HG03103 (cell line): ENCODE data around the gene SCAND1.
"Not testable (repeated sequence)": the region's sequence is repeated elsewhere in the genome, so short reads cannot be mapped to it uniquely, and the experiment has no call there.

Source experiments
- ATAC-seq: cut with Tn5 transposase; IDR thresholded peaks from one replicate; pipeline ENCODE4 v1.9.1; 2021; ENCODE audit warnings: low read depth; ENCODE audit not compliant: unreplicated experiment

The SCAND1 gene

DNA sequence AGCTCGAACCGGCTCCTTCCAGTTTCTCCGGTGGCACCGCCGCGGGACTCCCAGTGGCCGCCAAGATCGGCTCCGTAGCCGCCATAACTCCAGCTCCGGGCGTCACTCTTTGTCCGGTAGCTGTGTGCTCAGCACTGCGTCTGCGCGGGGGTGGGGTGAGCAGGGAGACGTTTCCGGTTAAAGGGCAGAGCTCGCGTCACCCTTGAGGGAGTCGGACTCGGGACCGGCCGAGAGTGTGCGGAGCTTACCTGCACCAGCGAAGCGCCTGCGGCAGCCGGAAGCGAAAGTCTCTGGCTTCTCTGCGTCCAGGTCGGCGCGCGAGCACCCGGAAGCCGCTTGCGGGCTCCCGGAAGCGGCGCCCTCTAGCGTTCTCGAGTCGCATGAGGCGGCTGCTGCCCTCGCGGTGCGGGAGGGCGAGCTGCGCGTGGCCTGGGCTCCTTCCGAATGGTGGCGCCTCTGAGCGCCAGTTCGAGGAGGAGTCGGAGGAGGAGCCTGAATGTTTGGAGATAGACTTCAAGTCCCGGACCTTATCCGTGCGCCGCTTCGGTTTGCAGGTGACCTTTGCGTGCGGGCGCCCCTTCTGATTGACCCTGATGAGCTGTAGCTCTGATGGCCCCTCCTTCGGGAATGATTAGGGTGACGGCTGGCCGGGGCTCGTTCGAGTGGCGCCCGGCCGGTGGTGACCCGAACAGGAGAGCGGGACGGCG lies at the start of gene SCAND1:
Gene SCAND1 (minus strand): TSS at position 303 of the 707 bp plus-strand sequence. CDS start 218 bp downstream, at position 85.
- peak; percentile 89 for ATAC-seq

DNA sequence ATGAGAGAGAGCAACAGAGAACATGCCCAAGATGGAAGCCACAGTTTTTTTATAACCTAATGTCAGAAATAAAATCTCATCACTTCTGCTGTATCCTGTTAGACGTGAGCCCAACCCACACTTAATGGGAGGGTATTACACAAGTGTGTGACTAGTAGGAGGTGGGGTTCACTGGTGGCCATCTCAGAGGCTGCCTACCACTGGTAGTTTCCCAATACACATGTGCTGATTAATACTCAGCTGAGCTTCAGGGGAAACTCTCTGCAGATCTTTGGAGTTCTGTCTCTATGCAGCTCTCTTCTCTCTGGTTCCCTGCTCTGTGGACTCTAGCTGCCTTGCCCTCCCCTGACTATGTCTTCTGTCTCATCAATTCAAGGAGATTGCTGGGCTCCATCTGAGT lies 49.7 kb upstream of the SCAND1 start:
- no peak for ATAC-seq

- no peak for ATAC-seq
These were observed 48.6 kb upstream of the SCAND1 start for GRCh38 chr20:36002855-36003254.

DNA sequence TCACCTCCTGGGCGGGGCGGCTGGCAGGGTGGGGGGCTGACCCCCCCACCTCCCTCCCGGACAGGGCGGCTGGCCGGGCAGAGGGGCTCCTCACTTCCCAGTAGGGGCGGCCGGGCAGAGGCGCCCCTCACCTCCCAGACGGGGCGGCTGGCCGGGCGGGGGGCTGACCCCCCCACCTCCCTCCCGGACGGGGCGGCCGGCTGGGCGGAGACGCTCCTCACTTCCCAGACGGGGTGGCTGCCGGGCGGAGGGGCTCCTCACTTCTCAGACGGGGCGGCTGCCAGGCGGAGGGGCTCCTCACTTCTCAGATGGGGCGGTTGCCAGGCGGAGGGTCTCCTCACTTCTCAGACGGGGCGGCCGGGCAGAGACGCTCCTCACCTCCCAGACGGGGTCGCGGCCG lies 47.0 kb upstream of the SCAND1 start:
- not testable (repeated sequence) for ATAC-seq

GRCh38 chr20:35996492-35996891 lies 42.2 kb upstream of the SCAND1 start:
- ATAC-seq, result not testable (repeated sequence)

DNA sequence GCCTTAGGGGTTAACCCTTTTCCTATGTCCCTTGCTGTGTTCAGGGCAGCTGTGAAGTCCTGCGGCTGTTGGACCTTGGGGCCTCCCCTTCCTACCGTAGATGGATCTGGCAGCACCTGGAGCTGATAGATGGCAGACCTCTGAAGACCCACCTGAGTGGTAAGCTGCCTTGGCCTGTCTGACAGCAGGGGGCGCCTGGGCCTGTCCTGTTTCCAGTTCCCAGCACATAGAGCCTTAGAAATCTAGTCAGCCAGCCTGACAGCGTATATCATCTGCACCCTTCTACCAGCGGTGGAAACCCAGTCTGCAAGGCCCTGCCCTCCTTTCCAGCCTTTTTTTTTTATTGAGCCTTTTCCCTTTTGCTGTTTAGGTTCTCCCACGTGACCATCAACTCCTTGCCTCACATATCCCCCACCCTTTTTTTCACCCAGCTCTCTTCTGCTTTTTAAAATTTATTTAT lies 40.7 kb upstream of the SCAND1 start:
- ATAC-seq, result no peak

- no peak for ATAC-seq
These were observed 38.5 kb upstream of the SCAND1 start for GRCh38 chr20:35992713-35993335.

DNA sequence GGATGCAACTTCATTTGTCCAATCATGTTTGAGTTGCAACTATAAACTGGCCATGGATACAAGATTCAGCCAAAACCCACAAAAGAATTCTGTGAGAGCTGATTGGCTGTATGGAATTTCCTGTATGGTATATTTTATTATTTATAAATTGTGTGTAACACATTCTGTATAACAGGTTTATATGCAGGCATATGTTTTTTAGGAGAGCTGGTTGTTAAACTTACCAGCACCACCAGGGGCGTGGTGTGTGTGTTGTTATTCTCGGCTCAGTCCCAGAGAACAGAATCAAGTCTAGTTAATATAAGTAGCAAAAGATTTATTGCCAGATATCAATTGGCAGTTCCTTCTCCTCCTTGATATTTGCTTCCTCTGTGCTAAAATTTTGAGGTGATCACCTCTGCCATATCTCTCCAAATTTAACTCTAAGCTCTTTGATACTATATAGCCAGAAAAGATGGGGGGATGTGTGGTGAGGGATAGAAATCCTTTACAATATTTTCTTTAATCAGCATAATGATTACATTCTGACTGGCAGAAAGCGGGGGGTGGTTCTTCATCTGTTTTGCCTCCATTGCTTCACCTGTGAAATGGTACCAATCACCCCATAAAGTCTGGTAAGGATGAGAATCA lies 37.0 kb upstream of the SCAND1 start:
- ATAC-seq, result no peak

GRCh38 chr20:35988910-35989463 lies 34.7 kb upstream of the SCAND1 start:
- no peak for ATAC-seq

- no peak for ATAC-seq
These were observed 31.5 kb upstream of the SCAND1 start for GRCh38 chr20:35985806-35986205.

DNA sequence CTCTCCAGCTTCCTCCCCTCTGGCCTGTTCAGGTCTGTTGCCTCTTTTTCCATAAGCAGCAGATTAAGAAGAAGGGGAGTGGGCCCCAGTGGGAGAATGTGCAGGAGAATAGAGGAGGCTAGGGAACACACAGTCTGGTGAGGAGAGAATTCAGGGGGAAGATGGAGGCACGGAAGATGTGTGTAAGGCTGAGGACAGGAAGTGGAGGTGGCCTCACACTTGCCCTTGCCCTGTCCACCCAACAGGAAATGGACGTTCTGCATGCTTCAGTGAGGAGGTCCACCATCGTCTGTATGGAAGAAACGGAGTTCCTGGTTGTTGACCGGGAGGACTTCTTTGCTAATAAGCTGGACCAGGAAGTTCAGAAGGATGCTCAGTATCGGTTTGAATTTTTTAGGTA lies 30.1 kb upstream of the SCAND1 start:
- ATAC-seq, result no peak

GRCh38 chr20:35981969-35982368 lies 27.7 kb upstream of the SCAND1 start:
- ATAC-seq, result no peak

DNA sequence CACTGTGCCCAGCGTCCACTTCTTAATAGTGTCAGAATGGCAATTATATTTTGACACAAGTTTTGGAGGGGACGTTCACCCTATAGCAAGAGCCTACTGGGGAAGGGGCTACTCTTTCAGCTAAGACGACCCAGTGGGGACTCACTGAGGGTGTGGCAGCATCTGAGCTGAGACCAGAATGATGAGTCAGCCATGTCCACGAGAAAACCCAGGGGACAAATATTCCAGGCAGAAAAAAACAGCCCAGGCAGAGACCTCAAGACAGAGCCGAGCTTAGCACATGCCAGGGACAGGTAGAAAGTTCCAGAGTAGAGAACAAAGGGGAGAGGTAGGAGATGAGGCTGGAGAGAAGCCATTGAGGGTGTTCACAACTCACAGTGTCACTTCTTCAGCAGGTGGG lies 25.2 kb upstream of the SCAND1 start:
- no peak for ATAC-seq

GRCh38 chr20:35978041-35978513 lies 23.8 kb upstream of the SCAND1 start:
- no peak for ATAC-seq

GRCh38 chr20:35975576-35976373 lies 21.5 kb upstream of the SCAND1 start:
- no peak for ATAC-seq

DNA sequence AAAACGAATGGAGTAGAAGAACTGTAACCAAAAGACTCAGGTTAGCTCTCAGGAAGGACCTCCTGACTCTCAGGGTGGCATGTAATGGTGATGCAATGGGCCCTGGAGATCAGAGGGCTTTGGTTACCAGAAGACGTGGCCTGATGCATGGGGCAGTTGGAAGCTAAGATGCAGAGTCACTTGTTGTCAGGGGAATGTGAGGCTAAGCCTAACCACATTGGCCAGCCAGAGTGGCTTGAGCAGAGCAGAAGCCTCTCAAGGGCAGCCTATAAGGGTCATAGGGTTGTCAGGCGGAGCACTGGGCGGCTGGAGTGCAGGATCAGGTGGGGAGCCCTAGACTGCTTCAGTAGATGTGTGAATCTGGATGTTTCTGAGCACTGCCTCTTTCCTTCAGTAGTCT lies 20.0 kb upstream of the SCAND1 start:
- ATAC-seq, result no peak

- ATAC-seq, result no peak
These were observed 18.2 kb upstream of the SCAND1 start for GRCh38 chr20:35972462-35972861.

DNA sequence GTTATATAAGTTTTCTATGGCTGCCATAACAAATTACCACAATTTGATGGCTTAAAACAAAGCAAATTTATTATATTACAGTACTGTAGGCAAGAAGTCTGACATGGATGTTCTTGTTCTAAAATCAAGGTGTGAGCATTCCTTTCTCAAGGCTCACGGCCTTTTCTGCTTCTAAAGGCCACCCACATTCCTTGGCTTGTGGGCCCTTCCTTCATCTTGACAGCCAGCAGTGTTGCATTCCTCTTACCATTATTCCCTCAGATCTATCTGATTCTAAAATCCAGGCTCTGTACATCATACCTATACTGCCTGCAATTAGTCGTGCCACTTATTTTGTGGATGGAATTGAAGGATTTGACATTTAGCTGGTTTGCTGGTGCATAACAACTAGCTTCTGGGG lies 17.7 kb upstream of the SCAND1 start:
- ATAC-seq, result no peak

GRCh38 chr20:35968930-35969329 lies 14.6 kb upstream of the SCAND1 start:
- no peak for ATAC-seq

DNA sequence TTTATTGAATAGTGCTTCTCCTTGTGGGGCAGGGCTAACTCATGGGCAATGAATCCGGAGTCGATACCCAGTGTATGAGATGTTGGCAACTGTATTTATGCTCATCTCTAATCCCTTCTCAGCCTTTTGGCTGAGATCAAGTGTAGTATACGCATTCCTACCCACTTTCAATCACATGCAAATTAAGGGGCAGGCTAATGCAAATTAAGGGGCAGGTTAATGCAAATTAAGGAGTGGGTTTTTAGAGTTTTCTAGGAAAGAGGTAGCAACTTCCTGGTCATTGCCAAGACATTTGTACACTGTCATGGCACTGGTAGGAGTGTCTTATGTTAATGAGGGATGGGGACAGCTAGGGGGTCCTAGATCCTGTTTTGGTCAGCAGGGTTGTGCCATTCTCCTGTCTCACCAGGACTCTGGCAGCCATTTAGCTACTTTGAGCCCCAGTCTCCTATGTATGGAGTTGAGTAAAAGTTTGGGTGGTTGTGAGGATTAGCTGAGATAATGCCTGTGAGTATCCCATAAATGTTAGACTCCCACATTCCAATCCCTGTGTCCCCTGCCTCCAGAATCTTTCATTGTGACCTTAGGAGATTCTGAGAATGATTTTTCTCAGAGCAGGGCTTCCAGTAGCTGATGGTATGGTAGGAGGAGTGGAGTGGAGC lies 13.8 kb upstream of the SCAND1 start, which contains the start of gene CNBD2:
Gene CNBD2 (plus strand): TSS at position 612 of the 662 bp plus-strand sequence. CDS start 173 bp downstream, outside the sequence.
- no peak for ATAC-seq
